ENCODE measurements around the gene KCNE1. TPM values are rescaled to one million over a fixed set of nuclear protein-coding genes. Genes with fewer than 3 reads are reported as not detected.
"Not testable (repeated sequence)": the region's sequence is repeated elsewhere in the genome, so short reads cannot be mapped to it uniquely, and the experiment has no call there.

The KCNE1 gene
- 0.06 TPM in 1 of 2 replicates, not detected in the other for total RNA-seq (2014; rRNA removed; shearing (Covaris generic))

- DNase-seq (ENCODE audit: low read depth) = no peak
Measured at GRCh38 chr21:34511787-34512455, at the start of gene KCNE1. Gene KCNE1, minus strand, starts transcription at chr21:34512210. Its CDS starts 62,576 bp downstream, at chr21:34449634.

GRCh38 chr21:34561806-34562205 is 49.8 kb upstream of the KCNE1 start:
- DNase-seq (ENCODE audit: low read depth) = no peak

- DNase-seq (ENCODE audit: low read depth) = no peak
Measured at GRCh38 chr21:34560609-34561008, 48.6 kb upstream of the KCNE1 start.

GRCh38 chr21:34560021-34560420 is 48.0 kb upstream of the KCNE1 start:
- DNase-seq (ENCODE audit: low read depth) = no peak

GRCh38 chr21:34559089-34559631 is 47.1 kb upstream of the KCNE1 start:
- no peak for DNase-seq (ENCODE audit: low read depth)

- no peak for DNase-seq (ENCODE audit: low read depth)
Measured at GRCh38 chr21:34558166-34558565, 46.2 kb upstream of the KCNE1 start.

- no peak for DNase-seq (ENCODE audit: low read depth)
Measured at GRCh38 chr21:34557261-34557660, 45.3 kb upstream of the KCNE1 start.

- DNase-seq (ENCODE audit: low read depth) = not testable (repeated sequence)
Measured at GRCh38 chr21:34554670-34555069, 42.7 kb upstream of the KCNE1 start.

- no peak for DNase-seq (ENCODE audit: low read depth)
Measured at GRCh38 chr21:34554227-34554626, 42.2 kb upstream of the KCNE1 start.

GRCh38 chr21:34553151-34553952 is 41.3 kb upstream of the KCNE1 start:
- DNase-seq (ENCODE audit: low read depth) = peak; percentile 78

- no peak for DNase-seq (ENCODE audit: low read depth)
Measured at GRCh38 chr21:34552360-34553098, 40.5 kb upstream of the KCNE1 start.

- no peak for DNase-seq (ENCODE audit: low read depth)
Measured at GRCh38 chr21:34550182-34550799, 38.3 kb upstream of the KCNE1 start.

GRCh38 chr21:34548781-34549376 is 36.9 kb upstream of the KCNE1 start:
- no peak for DNase-seq (ENCODE audit: low read depth)

GRCh38 chr21:34546542-34546941 is 34.5 kb upstream of the KCNE1 start:
- DNase-seq (ENCODE audit: low read depth) = no peak

- peak; percentile 62 for DNase-seq (ENCODE audit: low read depth)
Measured at GRCh38 chr21:34545079-34545884, 33.3 kb upstream of the KCNE1 start.

- DNase-seq (ENCODE audit: low read depth) = peak; percentile 82
Measured at GRCh38 chr21:34544032-34544496, 32.1 kb upstream of the KCNE1 start.

- no peak for DNase-seq (ENCODE audit: low read depth)
Measured at GRCh38 chr21:34543017-34543416, 31.0 kb upstream of the KCNE1 start.

- DNase-seq (ENCODE audit: low read depth) = no peak
Measured at GRCh38 chr21:34540206-34540605, 28.2 kb upstream of the KCNE1 start.

GRCh38 chr21:34537838-34538237 is 25.8 kb upstream of the KCNE1 start:
- no peak for DNase-seq (ENCODE audit: low read depth)

GRCh38 chr21:34536820-34537219 is 24.8 kb upstream of the KCNE1 start:
- DNase-seq (ENCODE audit: low read depth) = peak; percentile 28

All from Daoy (cell line).